Measurements from ENCODE around the gene CATSPER4.

CATSPER4 gene

DNA sequence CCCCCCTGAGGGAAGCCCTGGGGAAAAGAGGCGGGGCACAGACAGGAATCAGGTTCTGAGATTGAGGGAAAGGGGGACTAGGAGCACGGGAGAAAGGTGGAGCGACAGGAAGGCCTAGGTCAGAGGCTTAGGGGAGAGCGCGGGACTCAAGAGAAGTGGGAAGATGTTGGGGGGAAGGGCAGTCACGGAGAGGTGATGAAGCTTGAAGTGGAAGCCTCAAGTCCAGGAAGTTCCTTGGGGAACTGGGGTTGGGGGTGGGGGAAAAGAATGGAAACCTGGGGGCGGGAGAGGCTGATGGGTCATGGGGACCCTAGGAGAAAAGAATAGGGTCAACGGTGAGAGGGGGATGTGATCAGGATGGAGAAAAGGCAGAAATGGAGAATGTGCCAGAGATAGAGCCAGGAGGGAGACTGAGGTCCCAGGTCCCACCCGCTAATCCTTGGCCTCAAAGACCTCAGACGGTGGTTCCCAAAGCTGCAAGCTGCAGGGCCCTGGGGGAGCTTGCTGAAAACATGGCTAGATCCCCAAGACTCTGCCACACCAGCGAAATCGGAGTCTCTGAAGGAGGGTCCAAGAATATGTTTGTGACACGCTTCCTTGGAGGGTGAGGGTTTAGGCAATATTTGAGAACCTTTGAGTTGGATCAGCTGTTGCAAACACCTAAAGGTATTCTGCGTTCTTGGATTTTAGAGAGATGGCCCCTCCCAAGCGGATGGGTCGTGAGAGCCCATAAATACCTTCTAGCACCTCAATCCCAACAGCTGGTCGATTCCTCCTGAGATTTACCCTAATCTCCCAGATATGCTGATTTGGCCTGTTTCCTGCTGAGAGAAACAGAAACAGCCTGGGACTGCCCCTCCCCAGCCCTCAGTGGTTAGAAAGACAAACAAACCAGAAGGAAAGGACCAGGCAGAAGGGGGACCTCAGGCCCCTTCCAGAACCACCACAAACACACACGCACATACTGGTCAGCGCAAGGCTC is 25.2 kb upstream of the CATSPER4 start:
- no peak for DNase-seq

DNA sequence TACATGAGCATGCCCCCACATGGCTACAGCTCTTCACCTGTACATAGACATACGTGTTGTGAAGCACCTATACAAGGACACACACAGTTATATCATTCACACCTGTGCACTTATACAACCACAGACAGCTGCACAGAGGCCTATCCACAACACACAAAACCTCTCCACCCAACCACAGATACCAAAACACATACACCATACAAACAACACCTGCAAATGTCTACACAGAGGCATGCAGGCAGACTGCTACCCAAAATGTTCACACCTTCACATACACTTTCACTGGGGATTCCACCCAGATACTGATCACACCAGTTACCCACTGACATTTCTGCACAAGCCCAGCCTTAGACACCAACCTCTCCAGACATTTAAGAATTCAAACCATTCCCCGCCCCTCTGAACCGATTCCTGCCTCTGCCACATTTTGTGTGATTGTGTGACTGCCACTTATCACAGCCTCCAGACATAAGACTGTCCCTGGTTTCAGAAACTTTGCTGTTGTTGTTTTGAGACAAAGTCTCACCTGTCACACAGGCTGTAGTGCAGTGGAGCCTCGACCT is 23.6 kb upstream of the CATSPER4 start:
- DNase-seq = no peak

DNA sequence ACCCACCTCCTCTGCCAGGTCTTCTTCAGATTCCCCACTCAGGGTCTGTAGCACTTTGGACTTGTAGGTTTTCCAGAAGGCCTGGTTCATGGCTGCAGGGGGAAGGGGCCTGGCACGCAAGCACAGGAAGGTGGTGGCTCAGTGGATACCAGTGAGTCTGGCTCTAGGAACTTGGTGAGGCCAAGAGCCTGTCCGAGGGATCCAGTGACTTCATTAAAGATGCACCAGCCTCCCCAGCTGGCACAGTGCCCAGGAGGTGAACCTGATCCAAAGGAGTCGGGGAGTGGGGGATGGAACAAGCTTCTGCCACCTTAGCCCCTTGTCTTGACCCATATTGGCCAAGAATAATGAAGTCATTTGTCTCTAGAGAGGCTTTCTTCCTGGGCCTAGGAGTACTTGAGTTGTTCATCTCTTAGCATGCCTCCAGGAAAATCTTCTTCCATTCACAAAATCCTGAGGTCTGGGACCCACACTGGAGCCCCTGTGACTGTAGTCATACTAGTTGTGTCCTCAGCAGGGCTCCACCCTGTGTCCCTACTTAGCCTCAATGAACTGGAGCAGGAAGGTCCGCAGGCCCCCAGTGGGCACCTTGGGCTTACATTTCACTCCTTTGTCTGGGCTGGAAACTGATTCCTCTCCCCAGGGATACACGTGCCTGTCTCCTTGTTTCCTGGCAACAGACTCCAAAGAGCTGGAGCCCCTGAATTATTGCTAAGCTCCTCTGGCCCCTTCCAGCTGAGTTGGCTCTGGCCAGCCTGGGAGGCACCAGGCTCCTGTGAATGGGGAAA is 21.8 kb upstream of the CATSPER4 start, which contains the start of gene C1orf232:
C1orf232 (minus strand) TSS at position 554 of the 788 bp plus-strand sequence; CDS start at position 90, 464 bp downstream.
- DNase-seq = no peak

DNA sequence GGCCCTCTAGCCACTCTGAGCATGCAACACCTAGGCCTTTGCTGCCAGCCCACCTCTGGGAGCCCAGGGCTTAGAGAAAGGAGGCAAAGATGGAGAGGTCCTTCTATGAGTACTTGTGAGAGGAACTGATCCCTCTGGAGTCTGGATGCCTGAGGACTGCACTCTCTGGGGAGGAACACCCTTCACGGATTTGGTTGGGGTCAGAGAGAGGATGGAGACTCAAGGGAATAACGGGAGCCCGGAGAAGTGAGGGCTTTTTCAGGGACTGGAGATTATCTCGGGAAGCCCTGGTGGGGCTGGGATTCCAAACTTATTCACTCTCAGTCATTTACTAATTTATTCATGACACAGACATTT is 21.2 kb upstream of the CATSPER4 start:
- no peak for DNase-seq

DNA sequence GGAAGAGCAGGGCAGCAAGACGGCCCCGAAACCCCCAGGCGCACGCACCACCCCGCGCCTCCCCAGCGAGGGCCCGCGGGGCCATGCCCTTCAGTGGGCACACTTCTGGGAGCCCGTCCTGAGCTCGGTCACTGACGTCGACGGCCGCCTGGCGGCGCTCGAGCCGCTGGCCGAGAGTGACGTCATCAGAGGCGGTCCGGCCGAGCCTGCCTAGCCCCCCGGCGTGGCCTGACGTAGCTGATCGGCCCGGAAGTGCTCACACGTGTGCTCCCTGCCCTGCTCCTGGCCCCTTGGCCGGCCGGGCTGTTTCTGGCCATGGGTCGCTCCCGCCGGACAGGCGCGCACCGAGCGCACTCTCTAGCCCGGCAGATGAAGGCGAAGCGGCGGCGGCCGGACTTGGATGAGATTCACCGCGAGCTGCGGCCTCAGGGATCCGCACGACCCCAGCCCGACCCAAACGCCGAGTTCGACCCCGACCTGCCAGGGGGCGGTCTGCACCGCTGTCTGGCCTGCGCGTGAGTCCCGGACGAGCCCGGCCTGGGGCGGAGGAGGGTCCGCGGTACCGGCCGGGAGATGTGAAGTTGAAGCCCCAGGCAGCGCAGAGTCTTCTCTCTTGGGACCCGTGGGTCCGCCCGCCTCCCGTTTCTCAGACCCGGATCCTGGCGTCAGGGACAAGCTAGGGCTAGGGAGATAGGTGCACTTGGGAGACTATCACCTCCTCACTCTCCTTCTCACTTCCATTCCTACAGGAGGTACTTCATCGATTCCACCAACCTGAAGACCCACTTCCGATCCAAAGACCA is 20.5 kb upstream of the CATSPER4 start, which contains the start of gene ZNF593:
ZNF593 (plus strand) TSS at position 240 of the 803 bp plus-strand sequence; CDS start at position 316, 76 bp downstream.
- DNase-seq = peak; percentile 68

DNA sequence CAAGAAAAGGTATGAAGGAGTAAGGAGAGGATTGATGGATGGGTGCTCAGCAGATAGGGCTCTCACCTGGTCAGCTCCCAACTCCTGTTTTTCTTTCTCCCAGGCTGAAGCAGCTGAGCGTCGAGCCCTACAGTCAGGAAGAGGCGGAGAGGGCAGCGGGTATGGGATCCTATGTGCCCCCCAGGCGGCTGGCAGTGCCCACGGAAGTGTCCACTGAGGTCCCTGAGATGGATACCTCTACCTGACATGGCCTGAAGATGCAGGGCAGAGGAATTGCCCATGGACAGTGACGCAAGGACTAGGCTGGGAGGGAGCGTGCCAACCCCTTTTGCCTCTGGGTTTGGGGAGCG is 20.0 kb upstream of the CATSPER4 start:
- DNase-seq = no peak

DNA sequence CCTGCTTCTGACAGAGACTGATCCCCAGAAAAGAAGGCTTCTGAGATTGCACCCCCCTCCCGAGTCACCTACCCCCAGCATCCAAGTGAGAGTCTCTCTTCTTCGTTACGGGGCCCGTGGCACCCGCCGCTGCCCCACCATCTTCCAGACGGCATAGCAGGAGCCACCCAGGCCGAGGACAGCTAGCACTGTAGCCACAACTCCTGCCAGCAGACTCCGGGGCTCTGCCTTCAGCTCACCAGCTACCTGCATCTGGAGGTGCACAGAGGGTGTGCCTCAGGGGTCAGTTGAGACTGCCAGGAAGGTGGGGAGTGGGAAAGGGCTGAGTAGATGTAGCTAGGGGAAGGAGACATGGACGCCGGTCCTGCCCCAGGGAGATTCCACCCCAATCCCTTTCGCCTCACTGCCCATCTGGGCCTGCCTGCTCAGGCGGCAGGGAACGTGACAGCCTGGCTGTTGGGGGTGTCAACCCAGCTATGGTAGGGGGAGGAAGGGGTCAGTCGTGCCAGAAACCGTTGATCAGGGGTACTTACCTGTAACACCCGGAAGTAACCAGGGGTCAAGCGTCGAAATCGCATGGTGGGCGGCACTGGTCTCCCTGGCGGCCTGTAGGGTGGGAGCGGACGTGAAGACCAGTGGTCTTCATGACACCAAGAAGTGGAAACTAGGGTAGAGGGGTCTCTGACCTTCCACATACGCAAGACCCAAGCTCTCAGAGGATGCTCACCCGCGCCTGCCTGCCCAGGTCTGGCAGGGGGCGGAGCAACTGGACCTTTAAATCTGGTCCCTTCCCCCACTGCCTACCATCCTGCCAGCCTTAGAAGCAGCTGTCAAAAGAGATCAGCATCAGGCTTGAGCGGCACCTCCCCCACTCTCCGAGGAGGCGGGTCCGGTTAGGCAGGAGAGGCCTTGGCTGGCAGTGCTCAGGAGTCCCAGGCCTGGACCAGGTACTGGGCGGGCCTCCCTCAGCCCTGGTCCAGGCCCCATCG is 19.0 kb upstream of the CATSPER4 start, which contains the start of gene ZNF593OS:
ZNF593OS (minus strand) TSS at position 749 of the 989 bp plus-strand sequence; CDS start at position 578, 171 bp downstream.
- no peak for DNase-seq

DNA sequence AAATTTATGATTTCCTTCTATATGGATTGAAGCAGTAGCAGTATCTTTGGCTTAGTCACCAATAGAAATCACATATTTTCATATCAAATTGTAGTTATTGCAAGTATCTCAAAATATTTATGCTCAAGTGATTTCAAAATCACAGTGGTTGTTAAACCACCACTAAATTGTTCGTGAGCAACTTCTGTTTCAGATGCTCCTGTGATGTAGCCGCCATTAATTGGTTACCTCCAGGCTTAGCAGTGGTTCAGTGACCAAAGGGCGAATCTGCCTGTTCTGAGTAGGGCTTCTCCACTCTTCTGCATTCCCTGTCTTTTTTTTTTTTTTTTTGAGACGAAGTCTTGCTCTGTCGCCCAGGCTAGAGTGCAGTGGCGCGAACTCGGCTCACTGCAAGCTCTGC is 15.1 kb upstream of the CATSPER4 start:
- DNase-seq = no peak

DNA sequence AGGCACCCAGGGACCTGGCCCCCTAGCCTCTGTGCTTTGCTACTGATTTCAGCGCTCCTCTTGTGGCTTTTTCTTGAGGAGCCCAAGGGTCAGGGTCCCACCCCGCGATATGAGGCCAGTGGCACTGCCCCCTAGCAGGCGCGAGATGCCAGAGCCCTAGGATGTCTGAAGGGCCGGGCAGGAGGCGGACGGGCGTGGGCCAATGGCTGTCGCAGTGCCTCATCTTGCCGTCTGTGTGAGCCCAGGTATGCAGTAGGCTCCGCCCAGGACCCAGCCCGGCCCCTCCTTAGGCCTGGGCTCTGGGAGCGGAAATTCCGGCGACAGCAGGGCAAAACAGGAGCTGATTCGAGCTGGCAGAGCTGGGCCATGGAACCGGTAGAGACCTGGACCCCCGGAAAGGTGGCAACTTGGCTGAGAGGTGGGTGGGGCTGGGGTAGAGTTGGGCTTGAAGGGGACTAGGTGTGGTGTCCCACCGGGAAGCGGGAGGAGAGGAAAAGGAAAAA is 13.2 kb upstream of the CATSPER4 start, which contains the start of gene CNKSR1:
CNKSR1 (plus strand) TSS at position 310 of the 503 bp plus-strand sequence; CDS start at position 367, 57 bp downstream.
- no peak for DNase-seq

DNA sequence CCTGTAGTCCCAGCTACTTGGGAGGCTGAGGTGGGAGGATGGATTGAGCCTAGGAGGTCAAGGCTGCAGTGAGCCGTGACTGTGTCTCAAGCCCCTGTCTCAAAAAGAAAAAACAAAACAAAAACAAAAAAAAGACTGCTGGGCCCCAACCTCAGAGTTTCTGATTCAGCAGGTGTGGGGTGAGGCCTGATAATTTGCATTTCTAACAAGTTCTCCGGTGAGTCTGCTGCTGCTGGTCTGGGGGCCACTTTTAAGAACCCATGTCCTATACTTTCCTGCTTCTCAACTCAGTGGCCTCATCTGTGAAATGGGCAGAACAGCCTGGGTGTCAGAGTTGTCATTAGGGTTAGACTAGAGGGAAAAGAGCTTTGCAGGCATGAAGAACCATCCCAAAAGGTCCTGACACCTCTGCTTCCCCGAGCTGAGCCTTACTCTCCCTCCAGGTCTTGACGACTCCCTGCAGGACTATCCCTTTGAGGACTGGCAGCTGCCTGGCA is 10.3 kb upstream of the CATSPER4 start:
- no peak for DNase-seq

DNA sequence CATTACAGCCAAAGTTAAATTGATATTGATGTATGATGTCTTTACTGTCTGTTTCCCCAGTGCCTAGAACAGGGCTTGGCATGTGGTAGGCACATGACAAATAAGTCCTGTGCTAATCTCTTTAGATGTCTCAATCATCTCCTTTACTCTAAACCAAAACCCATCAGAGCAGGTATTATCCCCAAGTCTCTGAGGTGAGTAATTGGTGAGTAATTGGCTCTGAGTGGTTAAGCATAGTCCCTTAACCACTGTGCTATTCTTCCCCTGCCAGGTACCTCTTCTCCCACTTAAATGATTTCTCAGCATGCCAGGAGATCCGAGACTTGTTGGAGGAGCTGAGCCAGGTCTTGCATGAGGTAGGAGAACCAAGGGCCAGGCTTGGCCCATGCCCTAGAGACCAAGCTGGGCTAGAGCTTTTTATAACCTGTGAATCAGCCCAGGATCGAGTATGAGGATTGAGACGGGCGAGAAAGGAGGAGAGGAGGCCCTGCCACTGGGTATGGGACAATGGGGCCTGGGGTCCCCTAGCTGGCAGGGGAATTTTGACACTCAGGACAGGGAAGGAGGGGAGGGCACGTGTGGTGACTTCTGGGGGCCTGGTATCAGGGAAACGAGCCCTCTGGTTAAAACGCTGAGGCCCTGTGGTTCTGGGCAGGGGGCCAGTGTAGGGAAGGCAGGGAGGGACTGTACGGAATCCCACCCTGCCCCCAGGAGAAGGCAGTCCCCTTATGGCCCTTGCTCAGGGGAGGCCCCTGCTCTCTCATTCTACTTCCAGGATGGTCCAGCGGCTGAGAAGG is 8.6 kb upstream of the CATSPER4 start:
- DNase-seq = no peak

DNA sequence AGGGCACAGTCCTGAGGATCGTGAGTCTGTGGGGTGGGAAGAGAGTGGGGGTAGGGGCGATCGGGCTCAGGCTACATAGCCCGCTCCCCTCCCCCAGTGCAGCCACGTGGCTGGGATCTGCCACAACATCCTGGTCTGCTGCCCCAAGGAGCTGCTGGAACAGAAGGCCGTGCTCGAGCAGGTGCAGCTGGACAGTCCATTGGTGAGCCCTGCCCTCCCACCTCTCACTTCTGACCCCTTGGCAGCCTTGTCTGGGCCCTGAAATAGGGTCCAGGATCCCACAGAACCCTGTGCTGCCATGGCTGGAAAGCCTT is 8.1 kb upstream of the CATSPER4 start:
- DNase-seq = no peak

DNA sequence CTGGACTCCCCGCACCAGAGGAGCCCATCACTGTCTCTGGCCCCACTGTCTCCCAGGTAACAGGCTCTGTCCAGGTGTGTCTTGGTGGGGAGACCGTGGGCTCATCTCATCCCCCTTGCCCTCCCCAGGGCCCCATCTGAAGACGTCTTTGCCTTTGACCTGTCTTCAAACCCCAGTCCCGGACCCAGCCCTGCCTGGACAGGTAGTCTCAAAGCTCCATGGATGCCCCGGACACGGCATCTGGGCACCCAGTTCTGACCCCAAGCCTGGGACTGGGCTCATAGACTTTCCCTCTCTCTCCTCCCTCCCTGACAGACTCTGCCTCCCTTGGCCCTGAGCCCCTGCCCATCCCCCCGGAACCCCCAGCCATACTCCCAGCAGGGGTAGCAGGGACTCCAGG is 6.3 kb upstream of the CATSPER4 start:
- DNase-seq = no peak

DNA sequence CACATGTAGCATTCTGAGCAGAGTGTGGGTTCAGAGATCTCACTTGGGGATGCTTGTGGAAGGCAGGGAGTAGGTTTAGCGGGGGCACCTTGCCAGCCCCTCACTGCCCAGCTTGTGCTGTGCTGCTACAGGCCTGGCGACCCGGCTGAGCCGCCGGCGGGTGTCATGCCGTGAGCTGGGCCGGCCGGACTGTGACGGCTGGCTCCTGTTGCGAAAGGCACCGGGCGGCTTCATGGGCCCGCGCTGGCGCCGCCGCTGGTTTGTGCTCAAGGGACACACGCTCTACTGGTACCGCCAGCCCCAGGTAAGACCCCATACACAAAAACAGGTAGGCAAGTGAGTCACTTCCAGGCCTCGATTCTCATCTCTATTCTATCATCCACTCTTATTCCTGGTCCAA is 5.5 kb upstream of the CATSPER4 start:
- no peak for DNase-seq

DNA sequence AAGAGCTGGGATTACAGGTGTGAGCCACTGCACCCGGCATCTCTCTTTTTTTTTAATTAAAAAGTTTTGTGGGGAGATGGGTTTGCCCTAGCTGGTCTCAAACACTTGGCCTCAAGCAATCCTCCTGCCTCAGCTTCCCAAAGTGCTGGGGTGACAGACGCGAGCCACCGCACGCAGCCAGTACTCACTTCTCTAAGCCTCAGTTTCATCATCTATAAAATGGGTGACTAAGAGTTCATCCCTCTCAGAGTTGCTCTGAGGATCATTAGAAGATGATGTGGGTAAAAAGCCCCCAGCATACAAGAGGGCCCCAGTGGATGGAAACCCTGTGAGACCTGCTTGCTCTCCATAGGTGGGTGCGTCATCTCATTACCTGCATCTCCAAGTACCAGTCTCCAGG is 2.5 kb upstream of the CATSPER4 start:
- DNase-seq = no peak

DNA sequence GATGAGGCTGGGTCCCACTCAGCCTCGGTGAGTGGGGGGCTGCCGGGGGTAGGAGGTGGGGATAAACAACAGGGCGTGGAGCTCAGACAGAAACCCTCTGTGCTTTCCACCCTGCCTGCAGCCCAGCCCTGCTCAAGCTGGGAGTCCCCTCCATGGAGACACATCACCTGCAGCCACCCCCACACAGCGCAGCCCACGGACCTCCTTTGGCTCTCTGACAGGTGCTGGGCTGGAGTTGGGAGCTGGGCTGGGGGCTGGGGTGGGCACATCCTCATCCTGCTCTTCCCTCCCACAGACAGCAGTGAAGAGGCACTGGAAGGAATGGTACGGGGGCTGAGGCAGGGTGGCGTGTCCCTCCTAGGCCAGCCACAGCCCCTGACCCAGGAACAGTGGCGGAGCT is 1.9 kb upstream of the CATSPER4 start:
- no peak for DNase-seq

DNA sequence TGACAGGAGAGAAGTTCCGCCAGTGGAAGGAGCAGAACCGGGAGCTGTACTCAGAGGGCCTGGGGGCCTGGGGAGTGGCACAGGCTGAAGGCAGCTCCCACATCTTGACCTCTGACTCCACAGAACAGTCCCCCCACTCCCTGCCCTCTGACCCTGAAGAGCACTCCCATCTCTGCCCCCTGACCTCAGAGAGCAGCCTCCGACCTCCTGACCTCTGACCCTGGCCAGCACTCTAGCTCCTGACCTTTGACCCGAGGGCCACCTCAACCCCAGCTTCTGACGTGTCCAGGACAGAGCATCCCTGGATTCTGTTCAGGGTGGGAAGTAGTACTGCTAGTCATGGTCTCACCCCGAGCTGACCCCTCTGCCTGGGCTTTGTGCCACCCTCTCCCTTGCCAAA is 1.1 kb upstream of the CATSPER4 start:
- no peak for DNase-seq

DNA sequence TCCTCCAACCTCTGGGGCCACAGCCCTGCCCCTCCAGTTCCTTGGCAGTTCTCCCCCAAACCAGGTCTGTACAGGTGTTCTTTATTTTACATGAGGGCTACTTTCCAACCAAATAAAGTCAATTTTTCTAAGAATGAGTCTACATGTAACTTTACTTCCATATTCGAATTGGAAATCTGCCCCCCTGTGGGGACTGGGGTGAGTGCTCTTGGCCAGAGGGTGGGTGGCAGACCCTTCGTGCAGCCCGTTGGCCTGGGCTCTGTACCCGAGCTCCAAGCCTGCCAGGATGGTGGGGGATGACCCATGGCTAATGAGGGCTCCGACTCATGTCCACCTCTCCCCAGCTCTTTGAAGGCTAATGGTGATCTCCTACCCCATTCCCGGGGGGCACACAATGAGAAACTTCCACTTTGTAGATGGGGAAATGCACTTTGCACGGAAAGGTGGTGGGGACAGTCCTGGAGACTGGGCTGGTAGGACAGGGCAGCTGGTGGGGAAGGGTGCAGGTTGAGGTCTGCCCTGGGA is 589 bp upstream of the CATSPER4 start:
- no peak for DNase-seq

DNA sequence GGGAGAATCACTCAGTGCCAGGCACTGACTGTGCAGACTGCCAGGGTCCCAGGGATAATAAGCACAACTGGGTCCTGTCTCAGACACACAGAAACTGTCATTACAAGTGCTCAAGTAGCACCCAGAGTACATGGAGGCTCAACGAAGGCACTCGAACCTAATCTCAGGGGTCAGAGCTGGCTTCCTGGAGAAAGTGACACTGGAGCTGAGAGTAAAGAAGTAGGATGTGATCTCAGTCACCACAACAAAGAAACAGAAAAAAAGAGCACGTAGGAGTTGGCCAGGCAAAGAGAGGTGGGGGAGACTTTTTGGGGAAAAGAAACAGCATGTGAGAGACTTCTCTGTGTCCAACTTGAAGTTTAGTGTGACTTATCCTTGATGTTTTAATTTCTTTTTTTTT is 1.3 kb downstream of the CATSPER4 start:
- no peak for DNase-seq

DNA sequence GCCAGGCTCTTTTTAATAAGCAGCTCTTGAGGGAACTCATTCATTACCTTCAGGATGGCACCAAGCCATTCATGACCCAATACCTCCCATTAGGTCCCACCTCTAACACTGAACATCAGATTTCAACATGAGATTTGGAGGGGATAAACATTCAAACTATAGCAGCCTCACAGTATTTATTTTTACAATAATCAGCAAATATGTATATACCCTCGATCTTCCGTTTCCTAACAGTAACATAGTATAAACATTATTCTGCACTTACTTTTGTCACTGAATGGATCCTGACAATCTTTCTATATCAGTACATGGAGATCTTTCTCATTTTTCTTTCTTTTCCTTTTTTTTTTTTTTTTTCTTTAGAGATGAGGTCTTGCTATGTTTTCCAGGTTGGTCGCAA is 5.4 kb downstream of the CATSPER4 start:
- DNase-seq = no peak
